GM12878 (cell line): Measurements from ENCODE around the gene GPAT2. TPM values are rescaled to one million over a fixed set of nuclear protein-coding genes. Genes with fewer than 3 reads are reported as not detected.

Source experiments
- GATAD2B ChIP-seq: fragments of 450-650 bp; conservative IDR thresholded peaks from 2 replicates; pipeline ENCODE4 v1.6.1; 2017; ENCODE audit warnings: low read depth, mild to moderate bottlenecking, moderate library complexity
- IKZF1 ChIP-seq: fragments of 450-650 bp; conservative IDR thresholded peaks from 2 replicates; pipeline ENCODE4 v1.6.1; 2017; ENCODE audit warnings: antibody characterized with exemption, mild to moderate bottlenecking
- IKZF2 ChIP-seq, 2 experiments: fragments of 450-650 bp; IDR thresholded peaks; 2 replicates each; pipeline ENCODE4 v1.6.1; 2017; ENCODE audit warnings: mild to moderate bottlenecking in 2 of 2, moderate library complexity in 2 of 2
- POLR2A ChIP-seq: IDR thresholded peaks from 2 replicates; pipeline ENCODE4 v1.6.1; 2011; ENCODE audit warnings: low read depth, mild to moderate bottlenecking, low read length
- RAD21 ChIP-seq: IDR thresholded peaks from 2 replicates; pipeline ENCODE4 v1.6.1; 2011; ENCODE audit warnings: mild to moderate bottlenecking, low read depth, low read length, moderate library complexity; ENCODE audit not compliant: insufficient read depth
- SMARCA5 ChIP-seq: fragments of 450-650 bp; IDR thresholded peaks from 2 replicates; pipeline ENCODE4 v1.6.1; 2017; ENCODE audit warnings: mild to moderate bottlenecking
- polyA plus RNA-seq, 11 experiments: library from polyadenylated mRNA; depleted of rRNA in 4 of 11; unstranded in 6 of 11; stranded (reverse) in 5 of 11; fragments of >200 nt; fragmentation: Nextera tagmentation in 4 of 11; fragmentation: Illumina TruSeq in 1 of 11; extraction: Ambion mirVana in 4 of 11; extraction: Trizol in 1 of 11; gene quantifications; 1 replicate in 1 of 11; 2 replicates in 10 of 11; pipeline versions ENCODE4 v1.2.1 to v1.2.3, GENCODE V29; 2011 to 2016; ENCODE audit warnings: inconsistent platforms in 2 of 11, missing spikeins in 2 of 11, low read depth in 1 of 11
- total RNA-seq, 4 experiments: library from RNA; depleted of rRNA in 3 of 4; stranded (reverse); fragments of >200 nt in 3 of 4; fragmentation: Illumina TruSeq in 1 of 4; extraction: Trizol in 1 of 4; gene quantifications; 2 replicates each; pipeline versions ENCODE4 v1.2.1 to v1.2.3, GENCODE V29; 2013 to 2021
- TF ChIP-seq, protein P1 (sequence below): fragments of 450-650 bp; IDR thresholded peaks from 2 replicates; pipeline ENCODE4 v1.6.1; 2017; ENCODE audit warnings: mild to moderate bottlenecking, moderate library complexity
- TF ChIP-seq, protein P2 (sequence below), 3 experiments: IDR thresholded peaks in 2 of 3; conservative IDR thresholded peaks in 1 of 3; 2 replicates each; pipeline ENCODE4 v1.5.1; 2011; ENCODE audit warnings: low read depth in 3 of 3, low read length in 3 of 3, mild to moderate bottlenecking in 3 of 3, control low read depth in 2 of 3, moderate library complexity in 2 of 3, inconsistent platforms in 1 of 3, mixed read lengths in 1 of 3; ENCODE audit not compliant: control insufficient read depth in 2 of 3, insufficient read depth in 1 of 3; ENCODE audit errors: extremely low read depth in 1 of 3
- TF ChIP-seq, protein P3 (sequence below): fragments of 450-650 bp; IDR thresholded peaks from 2 replicates; pipeline ENCODE4 v1.6.1; 2017; ENCODE audit warnings: low read depth, mild to moderate bottlenecking, moderate library complexity
- TF ChIP-seq, protein P4 (sequence below): fragments of 450-650 bp; IDR thresholded peaks from 2 replicates; pipeline ENCODE4 v1.6.1; 2016; ENCODE audit warnings: mild to moderate bottlenecking

GPAT2 gene
- total and polyA plus RNA-seq, 10 of the 15 experiments (the other 5 are each of a cell fraction or from before 2014, with no cell fraction given): 0.04 to 0.05 TPM; not detected in 8

DNA sequence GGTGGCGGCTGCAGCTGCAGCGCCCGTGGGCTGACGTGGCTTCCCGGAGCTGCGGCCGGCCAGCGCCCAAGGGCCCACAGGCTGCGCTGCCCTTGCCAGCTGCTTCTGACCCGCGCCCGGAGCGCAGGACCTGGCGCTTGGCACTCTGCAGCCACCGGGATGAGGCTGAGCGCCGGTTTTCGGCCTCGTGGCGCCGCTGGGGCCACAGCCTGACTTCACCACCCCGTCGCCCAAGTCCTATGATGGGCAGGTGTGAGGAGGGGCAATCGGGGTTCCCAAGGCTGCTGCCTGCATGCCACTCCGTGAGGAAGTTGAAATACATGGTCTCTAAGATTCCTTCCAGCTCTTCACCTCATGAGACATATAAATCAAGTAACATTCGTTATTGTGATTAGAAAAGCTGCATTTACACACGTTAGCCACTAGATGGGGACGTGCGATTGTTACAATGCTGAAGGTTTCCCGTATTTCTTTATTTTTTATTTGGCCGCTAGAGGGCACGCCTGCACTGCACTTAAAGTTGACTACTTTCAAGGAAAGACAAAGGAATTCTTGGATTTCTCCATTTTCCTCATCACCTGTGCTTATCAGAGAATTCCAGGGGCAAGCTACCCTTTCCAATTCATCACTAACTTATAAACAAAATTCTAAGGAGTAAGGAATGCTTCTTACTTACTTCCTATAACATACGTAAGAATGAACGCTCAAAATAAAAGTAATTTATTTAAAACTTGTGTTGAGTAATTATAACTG, 42.0 kb downstream of the GPAT2 start (continued):
- TF ChIP-seq, protein P1, sequence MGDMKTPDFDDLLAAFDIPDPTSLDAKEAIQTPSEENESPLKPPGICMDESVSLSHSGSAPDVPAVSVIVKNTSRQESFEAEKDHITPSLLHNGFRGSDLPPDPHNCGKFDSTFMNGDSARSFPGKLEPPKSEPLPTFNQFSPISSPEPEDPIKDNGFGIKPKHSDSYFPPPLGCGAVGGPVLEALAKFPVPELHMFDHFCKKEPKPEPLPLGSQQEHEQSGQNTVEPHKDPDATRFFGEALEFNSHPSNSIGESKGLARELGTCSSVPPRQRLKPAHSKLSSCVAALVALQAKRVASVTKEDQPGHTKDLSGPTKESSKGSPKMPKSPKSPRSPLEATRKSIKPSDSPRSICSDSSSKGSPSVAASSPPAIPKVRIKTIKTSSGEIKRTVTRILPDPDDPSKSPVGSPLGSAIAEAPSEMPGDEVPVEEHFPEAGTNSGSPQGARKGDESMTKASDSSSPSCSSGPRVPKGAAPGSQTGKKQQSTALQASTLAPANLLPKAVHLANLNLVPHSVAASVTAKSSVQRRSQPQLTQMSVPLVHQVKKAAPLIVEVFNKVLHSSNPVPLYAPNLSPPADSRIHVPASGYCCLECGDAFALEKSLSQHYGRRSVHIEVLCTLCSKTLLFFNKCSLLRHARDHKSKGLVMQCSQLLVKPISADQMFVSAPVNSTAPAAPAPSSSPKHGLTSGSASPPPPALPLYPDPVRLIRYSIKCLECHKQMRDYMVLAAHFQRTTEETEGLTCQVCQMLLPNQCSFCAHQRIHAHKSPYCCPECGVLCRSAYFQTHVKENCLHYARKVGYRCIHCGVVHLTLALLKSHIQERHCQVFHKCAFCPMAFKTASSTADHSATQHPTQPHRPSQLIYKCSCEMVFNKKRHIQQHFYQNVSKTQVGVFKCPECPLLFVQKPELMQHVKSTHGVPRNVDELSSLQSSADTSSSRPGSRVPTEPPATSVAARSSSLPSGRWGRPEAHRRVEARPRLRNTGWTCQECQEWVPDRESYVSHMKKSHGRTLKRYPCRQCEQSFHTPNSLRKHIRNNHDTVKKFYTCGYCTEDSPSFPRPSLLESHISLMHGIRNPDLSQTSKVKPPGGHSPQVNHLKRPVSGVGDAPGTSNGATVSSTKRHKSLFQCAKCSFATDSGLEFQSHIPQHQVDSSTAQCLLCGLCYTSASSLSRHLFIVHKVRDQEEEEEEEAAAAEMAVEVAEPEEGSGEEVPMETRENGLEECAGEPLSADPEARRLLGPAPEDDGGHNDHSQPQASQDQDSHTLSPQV: peak; percentile 24; the same call in 1 of the 2 replicates
- TF ChIP-seq POLR2A: 0 out of 2 replicates have a peak, but pooled peaks have one; percentile 11
- TF ChIP-seq, protein P2, sequence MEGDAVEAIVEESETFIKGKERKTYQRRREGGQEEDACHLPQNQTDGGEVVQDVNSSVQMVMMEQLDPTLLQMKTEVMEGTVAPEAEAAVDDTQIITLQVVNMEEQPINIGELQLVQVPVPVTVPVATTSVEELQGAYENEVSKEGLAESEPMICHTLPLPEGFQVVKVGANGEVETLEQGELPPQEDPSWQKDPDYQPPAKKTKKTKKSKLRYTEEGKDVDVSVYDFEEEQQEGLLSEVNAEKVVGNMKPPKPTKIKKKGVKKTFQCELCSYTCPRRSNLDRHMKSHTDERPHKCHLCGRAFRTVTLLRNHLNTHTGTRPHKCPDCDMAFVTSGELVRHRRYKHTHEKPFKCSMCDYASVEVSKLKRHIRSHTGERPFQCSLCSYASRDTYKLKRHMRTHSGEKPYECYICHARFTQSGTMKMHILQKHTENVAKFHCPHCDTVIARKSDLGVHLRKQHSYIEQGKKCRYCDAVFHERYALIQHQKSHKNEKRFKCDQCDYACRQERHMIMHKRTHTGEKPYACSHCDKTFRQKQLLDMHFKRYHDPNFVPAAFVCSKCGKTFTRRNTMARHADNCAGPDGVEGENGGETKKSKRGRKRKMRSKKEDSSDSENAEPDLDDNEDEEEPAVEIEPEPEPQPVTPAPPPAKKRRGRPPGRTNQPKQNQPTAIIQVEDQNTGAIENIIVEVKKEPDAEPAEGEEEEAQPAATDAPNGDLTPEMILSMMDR (IDR thresholded peaks at IDR 0.05 in 2 of 3, conservative IDR thresholded peaks at IDR 0.05 in 1 of 3; ENCODE audit: control insufficient read depth in 2 of 3, extremely low read depth in 1 of 3, insufficient read depth in 1 of 3, low read depth in 3 of 3, low read length in 3 of 3): peak; percentile 62 to 78 (median 63)
- TF ChIP-seq, protein P3, sequence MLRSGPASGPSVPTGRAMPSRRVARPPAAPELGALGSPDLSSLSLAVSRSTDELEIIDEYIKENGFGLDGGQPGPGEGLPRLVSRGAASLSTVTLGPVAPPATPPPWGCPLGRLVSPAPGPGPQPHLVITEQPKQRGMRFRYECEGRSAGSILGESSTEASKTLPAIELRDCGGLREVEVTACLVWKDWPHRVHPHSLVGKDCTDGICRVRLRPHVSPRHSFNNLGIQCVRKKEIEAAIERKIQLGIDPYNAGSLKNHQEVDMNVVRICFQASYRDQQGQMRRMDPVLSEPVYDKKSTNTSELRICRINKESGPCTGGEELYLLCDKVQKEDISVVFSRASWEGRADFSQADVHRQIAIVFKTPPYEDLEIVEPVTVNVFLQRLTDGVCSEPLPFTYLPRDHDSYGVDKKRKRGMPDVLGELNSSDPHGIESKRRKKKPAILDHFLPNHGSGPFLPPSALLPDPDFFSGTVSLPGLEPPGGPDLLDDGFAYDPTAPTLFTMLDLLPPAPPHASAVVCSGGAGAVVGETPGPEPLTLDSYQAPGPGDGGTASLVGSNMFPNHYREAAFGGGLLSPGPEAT: peak; percentile 44; the same call in 1 of the 2 replicates
- TF ChIP-seq IKZF1: 0 out of 2 replicates have a peak, but pooled peaks have one; percentile 43
- TF ChIP-seq GATAD2B: 0 out of 2 replicates have a peak, but pooled peaks have one; percentile 34
- TF ChIP-seq, protein P4, sequence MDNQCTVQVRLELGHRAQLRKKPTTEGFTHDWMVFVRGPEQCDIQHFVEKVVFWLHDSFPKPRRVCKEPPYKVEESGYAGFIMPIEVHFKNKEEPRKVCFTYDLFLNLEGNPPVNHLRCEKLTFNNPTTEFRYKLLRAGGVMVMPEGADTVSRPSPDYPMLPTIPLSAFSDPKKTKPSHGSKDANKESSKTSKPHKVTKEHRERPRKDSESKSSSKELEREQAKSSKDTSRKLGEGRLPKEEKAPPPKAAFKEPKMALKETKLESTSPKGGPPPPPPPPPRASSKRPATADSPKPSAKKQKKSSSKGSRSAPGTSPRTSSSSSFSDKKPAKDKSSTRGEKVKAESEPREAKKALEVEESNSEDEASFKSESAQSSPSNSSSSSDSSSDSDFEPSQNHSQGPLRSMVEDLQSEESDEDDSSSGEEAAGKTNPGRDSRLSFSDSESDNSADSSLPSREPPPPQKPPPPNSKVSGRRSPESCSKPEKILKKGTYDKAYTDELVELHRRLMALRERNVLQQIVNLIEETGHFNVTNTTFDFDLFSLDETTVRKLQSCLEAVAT: 0 out of 2 replicates have a peak, but pooled peaks have one; percentile 45
- peak; percentile 42 to 61; a peak in 2 of 4 replicates for TF ChIP-seq IKZF2 (IDR thresholded peaks at IDR 0.05)
- peak; percentile 69 for TF ChIP-seq RAD21
- TF ChIP-seq SMARCA5: peak; percentile 70; the same call in 1 of the 2 replicates
